Measurements from ENCODE around the gene GATAD1.
"Not testable (repeated sequence)": the region's sequence is repeated elsewhere in the genome, so short reads cannot be mapped to it uniquely, and the experiment has no call there.

The GATAD1 gene

GRCh38 chr7:92437956-92438491 is 9.3 kb upstream of the GATAD1 start:
- no peak for DNase-seq

GRCh38 chr7:92442720-92443119 is 4.6 kb upstream of the GATAD1 start:
- DNase-seq, result not testable (repeated sequence)

- no peak for DNase-seq
Observed at GRCh38 chr7:92446869-92447344, 375 bp upstream of the GATAD1 start.

- DNase-seq, result peak; percentile 64
Observed at GRCh38 chr7:92448205-92448747, 994 bp downstream of the GATAD1 start.

- DNase-seq, result no peak
Observed at GRCh38 chr7:92451645-92452044, 4.4 kb downstream of the GATAD1 start.

- no peak for DNase-seq
Observed at GRCh38 chr7:92456236-92456635, 9.0 kb downstream of the GATAD1 start.

GRCh38 chr7:92460109-92460508 is 12.8 kb downstream of the GATAD1 start:
- DNase-seq, result no peak

GRCh38 chr7:92460510-92460909 is 13.2 kb downstream of the GATAD1 start:
- no peak for DNase-seq

- peak; percentile 9 for DNase-seq
Observed at GRCh38 chr7:92461027-92462003, 14.0 kb downstream of the GATAD1 start.

- no peak for DNase-seq
Observed at GRCh38 chr7:92462560-92462959, 15.3 kb downstream of the GATAD1 start.

- DNase-seq, result no peak
Observed at GRCh38 chr7:92464515-92464914, 17.2 kb downstream of the GATAD1 start.

- no peak for DNase-seq
Observed at GRCh38 chr7:92466682-92467081, 19.4 kb downstream of the GATAD1 start.

- not testable (repeated sequence) for DNase-seq
Observed at GRCh38 chr7:92468589-92468988, 21.3 kb downstream of the GATAD1 start.

GRCh38 chr7:92473989-92474388 is 26.7 kb downstream of the GATAD1 start:
- not testable (repeated sequence) for DNase-seq

GRCh38 chr7:92475261-92475770 is 28.0 kb downstream of the GATAD1 start:
- not testable (repeated sequence) for DNase-seq

- DNase-seq, result not testable (repeated sequence)
Observed at GRCh38 chr7:92475851-92476590, 28.7 kb downstream of the GATAD1 start.

GRCh38 chr7:92477681-92478080 is 30.4 kb downstream of the GATAD1 start, which contains the start of gene ERVW-1:
TSS of gene ERVW-1 (minus strand) at chr7:92477946. CDS start at chr7:92470381, 7,565 bp downstream.
- DNase-seq, result not testable (repeated sequence)

GRCh38 chr7:92478095-92478494 is 30.8 kb downstream of the GATAD1 start:
- DNase-seq, result no peak

GRCh38 chr7:92478711-92479110 is 31.4 kb downstream of the GATAD1 start:
- DNase-seq, result no peak

- not testable (repeated sequence) for DNase-seq
Observed at GRCh38 chr7:92479146-92479545, 31.9 kb downstream of the GATAD1 start.

- not testable (repeated sequence) for DNase-seq
Observed at GRCh38 chr7:92483624-92484023, 36.3 kb downstream of the GATAD1 start.

- DNase-seq, result not testable (repeated sequence)
Observed at GRCh38 chr7:92484226-92484625, 36.9 kb downstream of the GATAD1 start.
